Measurements from ENCODE around the gene IRGQ.
"Not testable (repeated sequence)": the region's sequence is repeated elsewhere in the genome, so short reads cannot be mapped to it uniquely, and the experiment has no call there.

Gene IRGQ, protein sequence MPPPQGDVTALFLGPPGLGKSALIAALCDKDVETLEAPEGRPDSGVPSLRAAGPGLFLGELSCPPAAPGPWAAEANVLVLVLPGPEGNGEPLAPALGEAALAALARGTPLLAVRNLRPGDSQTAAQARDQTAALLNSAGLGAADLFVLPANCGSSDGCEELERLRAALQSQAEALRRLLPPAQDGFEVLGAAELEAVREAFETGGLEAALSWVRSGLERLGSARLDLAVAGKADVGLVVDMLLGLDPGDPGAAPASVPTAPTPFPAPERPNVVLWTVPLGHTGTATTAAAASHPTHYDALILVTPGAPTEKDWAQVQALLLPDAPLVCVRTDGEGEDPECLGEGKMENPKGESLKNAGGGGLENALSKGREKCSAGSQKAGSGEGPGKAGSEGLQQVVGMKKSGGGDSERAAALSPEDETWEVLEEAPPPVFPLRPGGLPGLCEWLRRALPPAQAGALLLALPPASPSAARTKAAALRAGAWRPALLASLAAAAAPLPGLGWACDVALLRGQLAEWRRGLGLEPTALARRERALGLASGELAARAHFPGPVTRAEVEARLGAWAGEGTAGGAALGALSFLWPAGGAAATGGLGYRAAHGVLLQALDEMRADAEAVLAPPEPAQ

DNA sequence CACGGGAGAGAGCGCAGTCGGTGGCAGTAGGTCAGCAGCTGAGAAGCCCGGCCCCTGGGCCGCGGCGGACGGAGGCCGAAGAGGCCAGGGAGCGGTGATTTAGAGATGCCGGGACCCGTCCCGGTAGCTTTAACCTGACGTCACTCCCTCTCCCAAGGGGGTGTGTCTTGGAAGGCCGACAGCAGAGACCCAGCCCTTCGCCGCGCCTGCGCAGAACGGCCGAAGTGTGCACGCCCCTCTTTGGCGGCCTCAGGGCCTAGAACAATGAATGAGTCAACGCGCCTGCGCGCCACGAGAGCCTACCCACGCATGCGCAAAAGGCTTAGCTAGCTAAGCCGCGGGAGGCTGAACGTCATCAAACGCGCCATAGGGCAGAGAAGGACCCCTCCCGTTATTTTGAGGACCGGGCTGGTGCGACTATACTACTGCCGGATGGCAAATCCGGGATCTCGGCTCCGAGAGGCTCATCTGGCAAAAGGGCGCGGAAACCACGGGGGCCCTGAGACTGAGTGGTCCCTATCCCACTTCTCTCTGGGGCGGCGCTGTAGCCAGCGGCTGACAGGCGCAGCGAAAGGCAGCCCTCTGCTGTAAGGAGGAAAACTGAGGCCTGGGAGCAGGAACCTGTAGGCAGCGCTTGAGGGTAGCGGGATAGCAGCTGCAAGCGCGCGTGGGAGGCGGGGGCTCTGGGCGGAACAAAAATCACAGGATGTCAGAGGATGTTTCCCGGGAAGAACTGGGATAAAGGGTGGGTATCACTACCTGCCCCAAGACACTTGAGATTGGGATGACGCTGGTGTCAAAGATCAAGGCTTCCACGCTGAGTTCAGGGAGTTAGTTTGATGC lies at the start of gene IRGQ, which contains the start of gene ZNF576:
TSS of gene IRGQ (minus strand) at position 136 of the 843 bp plus-strand sequence. CDS start 796 bp downstream, outside the sequence.
TSS of gene ZNF576 (plus strand) at position 597 of the 843 bp plus-strand sequence. CDS start 514 bp downstream, outside the sequence.
- DNase-seq (ENCODE audit: low read depth) = peak; percentile 100

DNA sequence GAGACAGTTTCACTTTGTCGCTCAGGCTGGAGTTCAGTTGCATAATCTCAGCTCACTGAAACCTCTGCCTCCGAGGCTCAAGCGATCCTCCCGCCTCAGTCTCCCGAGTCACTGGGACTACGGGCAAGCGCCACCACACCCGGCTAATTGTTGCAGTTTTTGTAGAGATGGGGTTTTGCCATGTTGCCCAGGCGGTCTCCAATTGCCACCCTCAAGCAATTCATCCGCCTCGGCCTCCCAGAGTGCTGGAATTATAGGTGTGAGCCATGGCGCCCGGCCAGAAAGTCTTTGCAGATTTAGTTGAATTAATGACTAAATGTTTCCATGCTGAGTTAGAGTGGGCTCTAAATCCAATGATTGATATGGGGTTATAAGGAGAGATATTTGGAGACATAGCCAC lies 48.2 kb upstream of the IRGQ start:
- DNase-seq (ENCODE audit: low read depth) = no peak

DNA sequence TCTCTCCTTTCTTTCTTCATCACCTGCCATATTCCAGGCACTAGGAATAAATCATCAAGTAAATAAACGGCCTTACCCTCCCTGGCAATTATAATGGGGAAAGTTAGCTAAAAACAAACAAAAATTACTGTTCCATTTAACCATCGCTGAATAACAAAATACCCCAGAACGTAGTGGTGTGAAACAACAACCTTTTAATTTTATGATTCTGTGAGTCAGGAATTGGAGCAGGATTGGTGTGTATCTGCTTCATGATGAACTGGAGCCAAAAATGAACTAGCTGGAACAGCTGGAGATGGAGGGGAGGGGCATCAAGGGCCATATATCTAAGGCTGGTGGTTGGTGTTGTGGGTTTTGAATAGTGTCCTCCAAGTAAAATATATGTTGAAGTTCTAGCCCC lies 47.4 kb upstream of the IRGQ start:
- no peak for DNase-seq (ENCODE audit: low read depth)

DNA sequence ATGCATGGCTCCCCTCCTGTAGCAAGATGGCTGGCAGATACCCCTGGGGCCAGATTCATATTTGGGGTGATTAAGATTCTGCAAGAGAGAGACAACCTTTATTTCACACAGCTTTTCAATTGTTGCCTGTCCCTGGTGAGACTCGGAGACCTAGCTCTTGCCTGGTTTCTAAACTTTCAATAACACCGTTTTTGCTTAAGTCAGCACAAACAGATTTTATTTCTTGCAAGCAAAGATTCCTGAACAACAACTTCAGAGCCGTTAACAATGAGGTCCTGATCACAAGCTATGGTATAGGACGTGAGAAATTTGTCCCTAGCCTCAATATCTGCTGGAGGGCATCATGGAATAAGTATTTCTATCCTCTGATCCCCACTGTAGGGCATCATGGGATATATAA lies 46.6 kb upstream of the IRGQ start:
- no peak for DNase-seq (ENCODE audit: low read depth)

DNA sequence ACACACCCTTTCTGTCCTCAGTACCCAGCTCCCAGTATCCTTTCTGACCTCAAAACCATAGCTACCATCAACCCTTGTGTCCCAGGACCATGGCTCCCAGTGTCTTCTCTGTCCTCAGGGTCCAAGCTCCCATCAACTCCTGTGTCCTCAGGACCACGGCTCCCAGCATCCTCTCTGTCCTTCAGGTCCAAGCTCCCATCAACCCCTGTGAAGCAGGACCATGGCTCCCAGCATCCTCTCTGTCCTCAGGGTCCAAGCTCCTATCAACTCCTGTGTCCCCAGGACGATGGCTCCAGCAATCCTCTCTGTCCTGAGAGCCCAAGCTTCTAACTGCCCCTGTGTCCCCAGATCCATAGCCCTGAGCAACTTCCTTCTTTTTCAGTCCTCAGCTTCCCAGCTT lies 45.4 kb upstream of the IRGQ start:
- DNase-seq (ENCODE audit: low read depth) = no peak

DNA sequence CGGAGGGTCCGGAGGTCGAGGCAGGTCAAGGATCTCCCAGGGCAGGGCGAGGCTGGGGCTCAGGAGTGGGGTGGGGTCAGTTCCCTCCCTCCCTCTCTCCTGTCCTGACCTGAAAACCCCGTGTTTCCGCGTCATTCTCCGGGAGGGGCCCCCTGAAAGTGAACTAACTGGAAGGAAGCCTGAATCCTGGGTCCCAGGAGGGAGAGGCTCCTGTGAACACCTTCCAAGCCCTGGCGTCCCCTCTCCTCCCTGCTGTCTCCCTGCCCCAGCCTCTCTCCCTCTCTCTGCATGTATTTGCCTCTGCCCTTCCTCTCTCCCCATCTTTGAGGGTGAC lies 44.5 kb upstream of the IRGQ start:
- no peak for DNase-seq (ENCODE audit: low read depth)

DNA sequence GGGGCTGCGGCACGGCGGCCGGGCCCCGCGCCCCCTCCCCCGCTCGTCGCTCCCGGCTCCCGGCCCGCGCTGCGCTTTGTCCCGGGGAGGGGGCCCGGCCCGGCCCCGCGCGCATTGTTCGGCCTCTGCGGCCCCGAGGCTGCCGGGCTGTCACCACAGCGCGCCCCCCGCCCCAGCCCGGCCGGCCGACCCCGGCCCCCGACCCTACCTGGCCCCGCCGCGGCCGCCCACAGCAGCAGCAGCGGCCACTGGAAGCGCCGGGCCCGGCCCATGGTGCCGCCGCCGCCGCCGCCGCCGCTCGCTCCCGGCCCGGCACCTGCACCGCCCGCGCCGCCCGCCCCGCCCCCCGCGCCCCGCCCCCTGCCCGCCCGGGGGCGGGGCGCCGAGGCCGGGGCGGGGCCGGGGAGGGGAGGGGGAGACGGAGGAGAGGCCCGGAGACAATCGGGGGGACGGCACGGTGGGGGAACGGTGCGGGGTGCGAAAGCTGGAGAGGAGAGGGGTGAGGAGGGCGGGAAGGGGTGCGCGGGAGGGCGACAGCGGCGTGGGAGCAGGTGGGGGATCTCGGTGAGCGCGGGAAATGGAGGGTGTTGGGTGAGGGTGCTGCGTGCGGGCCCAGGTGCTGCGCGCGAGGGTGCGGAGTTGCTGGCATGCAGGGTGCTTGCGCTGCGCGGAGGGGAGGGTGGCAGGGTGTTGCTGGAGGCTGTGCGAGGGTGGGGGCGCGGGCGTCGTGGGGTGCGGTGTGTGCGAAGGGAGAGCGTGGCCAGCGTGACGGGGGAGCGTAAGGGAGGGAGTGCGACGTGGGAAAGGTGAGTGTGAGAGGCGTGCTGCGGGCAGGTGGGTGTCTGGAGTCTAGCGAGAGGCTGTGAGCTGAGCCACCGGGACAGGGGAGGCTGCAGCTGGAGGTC lies 43.8 kb upstream of the IRGQ start, which contains the start of gene CADM4:
TSS of gene CADM4 (minus strand) at position 332 of the 905 bp plus-strand sequence. CDS start at position 272, 60 bp downstream.
- no peak for DNase-seq (ENCODE audit: low read depth)

DNA sequence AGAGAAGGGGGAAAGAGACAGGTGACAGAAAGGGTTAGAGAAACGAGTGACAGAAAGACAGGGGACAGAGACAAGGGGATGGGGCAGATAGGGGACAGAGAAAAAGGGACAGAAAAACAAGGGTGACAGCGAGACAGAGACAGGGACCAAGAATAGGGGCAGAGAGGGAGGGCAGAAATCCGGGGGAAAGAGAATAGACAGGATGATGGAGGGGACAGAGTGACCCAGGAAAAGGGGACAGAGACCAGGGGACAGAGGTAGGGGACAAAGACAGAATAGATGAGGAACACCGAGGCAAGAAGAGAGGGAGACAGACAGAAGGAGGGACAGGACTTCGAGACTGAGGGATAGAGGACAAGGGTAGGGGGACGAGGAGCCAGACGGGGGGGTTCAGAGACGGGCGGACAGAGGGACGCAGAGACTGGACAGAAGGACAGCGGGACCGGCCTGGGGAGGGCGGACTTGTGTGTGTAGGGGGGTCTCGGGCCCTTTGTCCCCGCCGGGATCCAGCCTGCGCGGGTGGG lies 43.1 kb upstream of the IRGQ start:
- DNase-seq (ENCODE audit: low read depth) = no peak

DNA sequence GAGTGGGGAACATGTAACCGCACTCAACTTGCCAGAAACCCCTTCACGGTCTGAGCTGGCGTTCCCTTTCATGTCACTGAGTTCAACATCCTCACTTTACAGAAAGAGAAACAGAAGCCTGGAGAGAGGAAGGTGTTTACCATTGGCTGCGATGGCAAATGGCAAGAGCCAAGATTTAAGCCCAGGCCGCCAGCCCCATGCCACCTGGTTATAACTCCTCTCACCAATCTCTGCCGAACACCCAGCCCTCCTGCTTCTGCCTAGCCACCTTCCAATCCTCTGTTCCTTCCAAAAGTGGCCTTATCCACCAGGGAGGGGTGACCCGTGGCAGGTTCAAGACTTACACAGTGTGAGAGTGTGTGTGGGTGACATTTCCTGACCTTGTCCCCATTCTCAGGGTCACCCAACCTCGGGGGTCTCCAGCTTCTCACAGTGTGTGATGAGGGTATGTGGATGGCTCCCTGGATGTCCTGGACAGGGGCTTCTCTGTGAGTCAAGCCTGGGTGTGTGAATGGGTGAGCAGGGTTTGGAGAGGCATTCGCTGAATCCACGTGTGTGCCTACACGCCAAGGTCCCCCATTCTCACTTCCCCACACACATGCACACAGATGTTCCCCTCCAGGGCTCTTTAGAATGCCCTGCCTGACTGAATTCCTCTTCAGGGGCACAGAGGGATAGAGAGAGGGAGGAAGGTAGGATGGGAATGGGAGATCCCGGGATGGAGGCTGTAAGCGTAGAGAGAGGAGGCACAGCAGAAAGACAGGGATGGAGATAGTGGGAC lies 42.5 kb upstream of the IRGQ start:
- no peak for DNase-seq (ENCODE audit: low read depth)

DNA sequence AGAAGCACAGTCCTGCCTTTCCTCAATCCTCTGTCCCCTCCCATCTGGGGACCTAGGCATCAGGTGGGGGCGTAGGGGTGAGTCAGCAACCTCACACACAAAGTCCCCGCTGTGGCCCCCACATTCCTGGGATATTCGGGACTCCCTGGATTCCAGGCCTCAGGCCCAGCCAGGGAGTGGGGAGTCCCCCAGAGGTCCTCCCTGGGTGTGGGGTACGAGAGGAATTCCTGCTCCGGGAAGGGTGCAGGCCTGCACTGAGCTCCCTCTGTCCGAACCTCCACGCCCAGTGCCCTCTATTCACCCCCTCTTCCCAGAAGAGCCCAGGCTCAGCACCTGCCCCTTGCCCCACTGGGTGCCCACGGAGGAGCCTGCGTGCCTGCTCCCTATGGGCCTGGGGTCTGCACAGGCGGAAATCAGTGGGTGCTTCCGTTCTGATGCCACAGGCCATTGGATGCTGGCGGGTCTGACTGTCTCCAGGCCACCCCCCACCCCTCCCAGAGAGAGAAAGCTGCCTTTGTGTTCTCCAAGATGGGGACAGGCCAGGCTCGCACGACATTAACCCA lies 40.3 kb upstream of the IRGQ start:
- peak; percentile 40 for DNase-seq (ENCODE audit: low read depth)

DNA sequence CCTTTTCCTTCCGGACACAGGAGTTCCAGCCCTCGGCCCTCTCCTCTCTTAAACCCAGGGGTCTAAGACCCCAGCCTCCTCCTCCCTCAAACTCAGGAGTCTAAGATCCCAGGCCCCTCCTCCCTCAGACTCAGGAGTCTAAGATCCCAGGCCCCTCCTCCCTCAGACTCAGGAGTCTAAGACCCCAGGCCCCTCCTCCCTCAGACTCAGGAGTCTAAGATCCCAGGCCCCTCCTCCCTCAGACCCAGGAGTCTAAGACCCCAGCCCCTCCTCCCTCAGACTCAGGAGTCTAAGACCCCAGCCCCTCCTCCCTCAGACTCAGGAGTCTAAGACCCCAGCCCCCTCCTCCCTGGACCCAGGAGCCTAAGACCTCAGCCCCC lies 39.6 kb upstream of the IRGQ start:
- DNase-seq (ENCODE audit: low read depth) = not testable (repeated sequence)

DNA sequence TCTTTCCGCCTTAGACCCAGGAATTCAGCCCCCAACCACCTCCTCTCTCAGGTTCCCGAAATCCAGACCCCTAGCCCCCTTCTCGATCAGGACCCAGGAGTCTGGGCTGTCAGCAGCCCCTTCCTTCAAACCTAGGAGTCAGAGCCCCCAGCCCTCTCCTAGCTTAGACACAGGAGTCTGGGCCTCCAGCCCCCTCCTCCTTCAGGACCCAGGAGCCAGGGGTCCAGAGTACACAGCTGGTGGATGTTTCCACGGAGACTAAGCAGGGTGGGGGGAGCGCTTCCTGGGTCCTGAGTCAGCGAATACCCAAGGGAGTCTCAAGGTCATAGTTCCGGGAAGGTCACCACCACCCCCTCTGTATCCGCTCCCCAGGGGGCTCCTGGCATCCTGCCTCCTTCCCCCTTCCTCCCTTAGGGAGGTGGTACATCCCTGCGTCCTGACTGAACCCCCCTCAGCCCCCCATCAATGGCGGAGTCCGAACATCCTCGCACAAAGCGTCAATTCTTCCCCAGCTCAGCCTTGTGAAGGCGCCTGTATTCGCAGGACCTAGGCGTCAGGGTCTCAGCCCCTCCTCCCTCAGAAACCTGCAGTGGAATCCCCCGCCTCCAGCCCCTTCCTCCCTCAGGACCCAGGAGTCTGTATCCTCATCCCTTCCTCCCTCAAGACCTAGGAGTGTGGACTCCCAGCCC lies 39.1 kb upstream of the IRGQ start:
- no peak for DNase-seq (ENCODE audit: low read depth)

DNA sequence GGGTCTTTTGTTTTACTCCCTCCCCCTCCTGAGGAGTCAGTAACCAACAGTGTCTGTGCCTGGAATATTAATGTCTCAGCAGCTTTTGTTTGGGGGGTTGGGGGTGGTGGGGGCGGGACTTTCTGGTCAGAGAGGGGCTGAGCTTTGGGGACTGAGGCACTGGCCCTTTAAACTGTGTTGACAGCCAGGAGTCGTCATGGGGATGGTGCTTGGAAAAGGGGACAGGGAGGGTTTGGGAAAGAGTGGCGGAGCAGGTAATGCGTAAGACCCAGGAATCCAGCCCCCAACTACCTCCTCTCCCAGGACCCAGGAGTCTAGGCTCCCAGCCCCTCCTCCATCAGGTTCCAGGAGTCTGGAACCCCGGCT lies 38.6 kb upstream of the IRGQ start:
- DNase-seq (ENCODE audit: low read depth) = no peak

DNA sequence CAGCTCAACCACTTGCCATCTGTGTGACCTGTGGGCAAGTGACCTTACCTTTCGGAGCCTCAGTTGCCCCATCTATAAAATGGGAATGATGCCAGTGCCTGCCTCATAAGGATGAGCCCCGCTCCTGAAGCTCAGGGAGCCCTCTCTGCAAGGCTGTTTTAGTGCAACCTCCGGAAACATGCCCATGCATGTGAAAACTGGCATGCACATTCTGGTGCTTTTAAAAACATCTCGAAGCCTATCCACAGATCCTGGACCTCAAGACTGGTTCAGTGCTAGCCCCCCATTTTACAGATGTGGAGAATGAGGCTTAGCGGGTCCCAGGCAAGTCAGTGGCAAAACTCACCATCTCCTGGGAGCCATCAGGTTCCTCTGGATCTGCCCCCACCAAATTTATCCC lies 38.1 kb upstream of the IRGQ start:
- DNase-seq (ENCODE audit: low read depth) = no peak

DNA sequence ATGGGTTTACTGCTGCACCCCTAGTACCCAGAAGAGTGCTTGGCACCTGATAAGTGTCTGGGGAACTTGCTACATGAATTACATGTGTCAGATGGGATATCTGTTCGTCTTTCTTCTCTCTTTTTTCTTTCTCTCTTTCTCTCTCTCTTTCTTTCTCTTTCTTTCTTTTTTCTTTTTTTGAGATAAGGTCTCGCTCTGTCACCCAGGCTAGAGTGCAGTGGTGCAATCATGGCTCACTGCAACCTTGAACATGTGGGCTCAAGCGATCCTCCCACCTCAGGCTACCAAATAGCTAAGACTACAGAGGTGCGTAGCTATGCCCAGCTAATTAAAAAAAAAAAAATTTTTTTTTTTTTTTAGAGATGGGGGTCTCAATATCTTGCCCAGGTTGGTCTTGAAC lies 37.6 kb upstream of the IRGQ start:
- DNase-seq (ENCODE audit: low read depth) = no peak

DNA sequence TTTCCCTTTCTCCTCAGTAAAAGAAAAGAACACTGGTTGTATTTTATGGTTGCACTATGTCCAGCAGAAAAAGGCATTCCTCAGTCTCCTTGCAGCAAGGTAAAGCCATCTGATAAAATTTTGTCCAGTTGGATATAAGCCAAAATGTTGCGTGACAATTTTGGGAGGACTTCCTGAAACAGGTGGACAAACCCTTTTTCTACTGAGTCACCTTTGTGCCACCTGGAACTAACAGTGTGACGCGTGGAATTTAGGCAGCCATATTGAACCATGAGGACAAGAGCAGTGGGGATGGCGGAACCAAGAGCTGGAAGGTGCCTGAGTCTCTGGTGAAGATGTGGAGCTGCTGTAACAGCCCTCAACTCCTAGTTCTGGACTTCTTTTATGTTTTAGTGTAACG lies 35.6 kb upstream of the IRGQ start:
- DNase-seq (ENCODE audit: low read depth) = no peak

DNA sequence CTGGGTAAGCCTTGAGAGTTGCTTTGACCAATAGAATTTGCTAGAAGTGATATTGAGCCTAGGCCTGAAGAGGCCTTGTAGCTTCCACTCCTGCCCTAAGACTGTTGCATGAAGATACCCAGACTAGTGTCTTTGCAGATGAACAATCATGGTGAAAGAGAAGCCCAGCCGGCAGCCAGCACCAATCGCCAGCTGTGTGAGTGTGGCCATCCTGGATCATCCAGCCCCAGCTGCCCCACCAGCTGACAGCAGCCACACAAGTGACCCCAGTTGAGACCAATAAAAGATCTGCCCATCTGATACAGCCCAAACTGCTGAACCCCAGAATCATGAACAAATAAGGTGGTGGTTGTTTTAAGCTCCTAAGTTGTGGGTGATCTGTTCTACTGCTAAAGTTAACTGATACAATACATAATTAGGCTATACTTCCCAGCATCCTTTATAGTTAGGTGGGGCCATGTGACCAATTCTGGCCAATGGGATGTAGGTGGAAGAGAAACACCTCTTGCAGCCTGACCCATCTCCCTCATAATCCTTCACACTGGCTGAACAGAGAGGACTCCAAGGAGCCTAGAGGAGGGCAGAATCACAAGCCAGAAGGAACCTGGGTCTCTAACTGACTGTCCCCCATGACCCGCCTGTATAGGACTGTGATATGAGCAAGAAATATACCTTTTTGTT lies 32.9 kb upstream of the IRGQ start:
- DNase-seq (ENCODE audit: low read depth) = no peak

DNA sequence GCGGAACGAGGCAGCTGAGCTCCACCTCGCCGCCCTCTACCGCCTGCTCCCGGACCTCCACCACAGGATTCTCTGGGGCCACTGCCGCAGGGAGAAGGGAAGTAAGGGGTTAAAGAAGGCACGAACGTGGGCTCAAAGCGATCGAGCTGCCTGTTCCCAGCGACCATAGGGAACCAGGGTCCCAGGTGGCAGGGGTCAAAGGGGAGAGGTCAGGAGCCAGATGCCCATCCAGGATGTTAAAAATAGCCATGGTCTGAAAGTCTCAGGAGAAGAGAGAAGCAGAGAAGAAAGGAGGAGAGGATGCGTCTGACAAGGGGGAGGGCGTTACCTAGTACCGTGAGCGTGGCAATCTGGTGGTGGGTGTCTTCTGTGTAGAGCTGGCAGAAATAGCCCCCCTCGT lies 30.9 kb upstream of the IRGQ start:
- no peak for DNase-seq (ENCODE audit: low read depth)

DNA sequence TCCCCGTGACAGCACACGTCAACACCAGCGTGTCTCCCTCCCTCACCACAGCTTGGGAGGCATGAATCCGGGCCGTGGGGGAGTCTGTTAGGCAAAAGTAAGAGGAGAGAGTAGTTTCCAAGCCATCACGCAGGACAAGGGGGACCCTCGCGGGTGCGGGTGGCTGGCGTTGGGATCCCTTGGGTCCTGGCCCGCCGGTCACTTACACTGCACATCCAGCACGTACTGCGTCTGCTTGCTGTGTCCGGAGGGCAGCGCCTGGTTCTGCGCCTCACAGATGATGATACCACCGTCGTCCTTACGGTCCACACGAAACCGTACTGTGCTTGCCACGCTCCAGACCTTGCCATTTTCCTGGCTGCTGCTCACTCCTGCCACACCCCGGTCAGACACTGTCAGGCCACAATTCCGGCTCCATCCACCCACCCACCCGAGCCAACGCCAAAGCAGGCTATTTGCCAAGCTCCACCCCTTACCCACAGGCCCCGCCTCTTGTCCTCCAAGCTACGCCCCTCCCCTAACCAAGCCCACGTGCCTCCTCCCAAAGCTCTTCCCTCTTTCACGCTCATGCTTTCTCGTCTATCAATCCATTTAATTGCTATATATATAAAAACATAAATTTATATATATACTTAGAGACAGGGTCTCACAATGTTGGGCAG lies 30.1 kb upstream of the IRGQ start:
- DNase-seq (ENCODE audit: low read depth) = no peak
